ENCODE data around the gene HEATR9.

Gene HEATR9

DNA sequence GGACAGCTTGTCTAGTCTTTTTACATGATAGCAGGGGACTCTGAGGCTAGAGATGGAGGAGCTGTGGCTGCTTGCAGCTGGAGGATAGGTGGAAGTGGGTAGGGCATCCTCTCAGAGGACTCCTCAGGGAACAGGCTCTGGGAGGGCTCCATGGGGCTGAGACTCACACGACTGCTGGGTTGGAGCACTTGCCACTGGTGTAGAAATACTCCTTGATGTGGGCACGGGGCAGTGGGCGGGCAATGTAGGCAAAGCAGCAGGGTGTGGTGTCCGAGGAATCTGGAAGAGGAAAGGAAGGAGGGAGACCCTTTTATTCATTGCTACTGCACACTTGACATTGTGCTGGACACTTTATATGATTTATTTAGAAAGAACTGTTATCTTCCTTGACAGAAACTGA lies 9.7 kb upstream of the HEATR9 start:
- Histone ChIP-seq H3K36me3 (no peaks in the 10 kb centered on the region), H3K4me3 (ENCODE audit: low read depth, low read length) (no peak overlapping the region), H3K9me3 (no peaks in the 10 kb centered on the region), H3K4me1 (no peaks in the 10 kb centered on the region), H3K27me3 (peaks cover 3% of the 10 kb centered on the region; the same call in 1 of the 2 replicates)
- no peak for DNase-seq
- TF ChIP-seq, protein P1, sequence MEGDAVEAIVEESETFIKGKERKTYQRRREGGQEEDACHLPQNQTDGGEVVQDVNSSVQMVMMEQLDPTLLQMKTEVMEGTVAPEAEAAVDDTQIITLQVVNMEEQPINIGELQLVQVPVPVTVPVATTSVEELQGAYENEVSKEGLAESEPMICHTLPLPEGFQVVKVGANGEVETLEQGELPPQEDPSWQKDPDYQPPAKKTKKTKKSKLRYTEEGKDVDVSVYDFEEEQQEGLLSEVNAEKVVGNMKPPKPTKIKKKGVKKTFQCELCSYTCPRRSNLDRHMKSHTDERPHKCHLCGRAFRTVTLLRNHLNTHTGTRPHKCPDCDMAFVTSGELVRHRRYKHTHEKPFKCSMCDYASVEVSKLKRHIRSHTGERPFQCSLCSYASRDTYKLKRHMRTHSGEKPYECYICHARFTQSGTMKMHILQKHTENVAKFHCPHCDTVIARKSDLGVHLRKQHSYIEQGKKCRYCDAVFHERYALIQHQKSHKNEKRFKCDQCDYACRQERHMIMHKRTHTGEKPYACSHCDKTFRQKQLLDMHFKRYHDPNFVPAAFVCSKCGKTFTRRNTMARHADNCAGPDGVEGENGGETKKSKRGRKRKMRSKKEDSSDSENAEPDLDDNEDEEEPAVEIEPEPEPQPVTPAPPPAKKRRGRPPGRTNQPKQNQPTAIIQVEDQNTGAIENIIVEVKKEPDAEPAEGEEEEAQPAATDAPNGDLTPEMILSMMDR (IDR thresholded peaks at IDR 0.05; ENCODE audit: low read depth, low read length), result no peak

DNA sequence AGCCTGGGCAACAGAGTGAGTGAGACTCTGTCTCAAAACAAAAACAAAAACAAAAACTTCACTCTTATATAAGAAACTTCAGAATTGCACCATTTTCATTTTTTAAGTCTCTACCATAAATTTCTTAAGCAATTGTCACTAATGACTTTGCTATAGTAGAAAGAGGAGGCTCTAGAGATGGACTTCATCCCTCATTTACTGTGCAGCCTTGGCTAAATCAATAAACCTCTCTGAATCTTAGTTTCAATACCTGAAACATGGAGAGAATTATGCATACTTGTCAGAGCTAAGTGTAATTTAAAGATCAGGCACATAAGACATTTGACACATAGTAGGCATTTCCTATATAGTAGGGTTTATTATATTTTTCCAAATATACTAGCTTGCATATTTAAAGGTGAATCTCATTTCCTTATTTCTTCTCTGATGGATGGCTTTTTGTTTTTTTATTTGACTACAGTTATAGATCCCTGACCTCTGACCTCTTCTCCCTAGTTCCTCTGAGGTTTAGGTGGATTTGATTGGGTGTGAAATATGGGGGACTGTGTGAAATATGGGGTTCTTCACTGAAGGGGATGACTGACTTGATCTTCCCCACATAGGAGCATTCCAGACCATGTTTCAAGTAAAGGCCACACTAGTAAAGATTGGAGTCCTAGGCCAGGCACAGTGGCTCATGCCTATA lies 8.8 kb upstream of the HEATR9 start:
- no peak for DNase-seq
- no peaks in the 10 kb centered on the region for H3K36me3 ChIP-seq
- H3K4me1 ChIP-seq, result no peaks in the 10 kb centered on the region
- H3K9me3 ChIP-seq, result no peaks in the 10 kb centered on the region
- H3K27me3 ChIP-seq, result peaks cover 3% of the 10 kb centered on the region; the same call in 1 of the 2 replicates
- no peak overlapping the region for H3K4me3 ChIP-seq (ENCODE audit: low read depth, low read length)
- TF ChIP-seq, protein P1 (IDR thresholded peaks at IDR 0.05; ENCODE audit: low read depth, low read length), result no peak

DNA sequence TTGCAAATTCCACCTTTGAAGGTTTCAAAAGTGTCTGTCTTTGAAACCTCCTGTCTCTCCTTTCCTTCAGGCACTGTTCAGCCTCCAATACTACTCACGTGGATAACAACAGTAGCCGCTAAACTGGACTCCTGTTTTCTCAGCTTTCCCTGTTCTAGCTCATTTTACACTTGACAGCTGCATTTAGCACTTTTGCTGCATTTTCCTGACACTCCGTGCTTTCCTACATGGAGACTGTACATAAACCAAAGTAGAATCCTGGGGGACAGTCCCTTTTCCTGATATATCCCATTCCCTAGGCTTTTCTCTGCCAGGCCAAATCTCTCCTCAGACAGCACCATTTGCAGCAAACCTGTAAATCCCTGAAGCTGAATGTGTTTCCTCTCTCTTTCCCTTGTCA lies 7.8 kb upstream of the HEATR9 start:
- Histone ChIP-seq H3K4me1 (no peaks in the 10 kb centered on the region), H3K36me3 (no peaks in the 10 kb centered on the region), H3K4me3 (ENCODE audit: low read depth, low read length) (no peak overlapping the region), H3K9me3 (no peaks in the 10 kb centered on the region), H3K27me3 (peaks cover 3% of the 10 kb centered on the region; the same call in 1 of the 2 replicates)
- DNase-seq, result no peak
- TF ChIP-seq, protein P1 (IDR thresholded peaks at IDR 0.05; ENCODE audit: low read depth, low read length), result no peak

DNA sequence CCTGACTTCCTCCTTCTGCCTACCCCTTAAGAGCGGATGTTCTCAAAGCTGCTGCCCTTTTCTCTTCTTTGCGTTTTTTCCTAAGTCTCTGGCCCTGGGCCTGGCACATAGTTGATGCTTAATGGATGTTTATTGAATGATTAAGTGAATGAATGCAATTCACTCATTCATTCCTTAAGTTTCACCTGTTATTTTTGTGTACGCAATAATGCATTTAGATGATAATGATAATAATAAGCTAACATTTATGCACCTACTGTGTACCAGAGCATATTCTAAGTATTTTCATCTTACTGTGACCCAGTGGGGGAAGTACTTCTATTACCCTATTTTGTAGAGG lies 7.1 kb upstream of the HEATR9 start:
- Histone ChIP-seq H3K4me1 (no peaks in the 10 kb centered on the region), H3K4me3 (ENCODE audit: low read depth, low read length) (no peak overlapping the region), H3K9me3 (no peaks in the 10 kb centered on the region), H3K27me3 (peaks cover 3% of the 10 kb centered on the region; the same call in 1 of the 2 replicates), H3K36me3 (no peaks in the 10 kb centered on the region)
- no peak for DNase-seq
- TF ChIP-seq, protein P1 (IDR thresholded peaks at IDR 0.05; ENCODE audit: low read depth, low read length), result no peak

- Histone ChIP-seq H3K27me3 (peaks cover 3% of the 10 kb centered on the region; the same call in 1 of the 2 replicates), H3K36me3 (no peaks in the 10 kb centered on the region), H3K4me1 (no peaks in the 10 kb centered on the region), H3K9me3 (no peaks in the 10 kb centered on the region), H3K4me3 (ENCODE audit: low read depth, low read length) (no peak overlapping the region)
- DNase-seq, result no peak
- TF ChIP-seq, protein P1 (IDR thresholded peaks at IDR 0.05; ENCODE audit: low read depth, low read length), result no peak
Observed at GRCh38 chr17:35875072-35875799, 6.5 kb upstream of the HEATR9 start.
